ENCODE results near the gene NGEF. TPM values are rescaled to one million over a fixed set of nuclear protein-coding genes. Genes with fewer than 3 reads are reported as not detected.

NGEF gene
- total RNA-seq, 1 experiment from 2014 or later = 2.7 TPM

DNA sequence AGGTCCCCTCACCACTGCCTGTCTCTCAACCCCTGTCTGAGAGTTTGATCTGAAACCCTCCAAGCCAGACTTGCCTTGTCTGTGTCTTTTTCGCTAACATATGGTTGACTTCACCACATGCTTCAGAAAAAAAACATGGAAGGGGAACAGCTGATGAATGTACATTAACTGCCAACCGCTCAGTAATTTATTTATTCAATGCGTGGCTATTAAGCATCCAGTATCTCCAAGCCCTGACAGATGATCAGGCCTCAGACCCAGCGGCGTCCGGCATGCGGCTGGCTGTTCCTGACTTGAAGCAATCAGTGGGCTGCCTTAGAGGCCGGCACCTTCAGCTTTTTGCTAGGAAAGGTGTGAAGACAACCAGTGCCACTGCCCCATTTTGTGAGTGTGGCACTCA, 62.3 kb downstream of the NGEF start:
- ChIA-PET POLR2A (no interaction called here), CTCF (no interaction called here)
- TF ChIP-seq, protein P1, sequence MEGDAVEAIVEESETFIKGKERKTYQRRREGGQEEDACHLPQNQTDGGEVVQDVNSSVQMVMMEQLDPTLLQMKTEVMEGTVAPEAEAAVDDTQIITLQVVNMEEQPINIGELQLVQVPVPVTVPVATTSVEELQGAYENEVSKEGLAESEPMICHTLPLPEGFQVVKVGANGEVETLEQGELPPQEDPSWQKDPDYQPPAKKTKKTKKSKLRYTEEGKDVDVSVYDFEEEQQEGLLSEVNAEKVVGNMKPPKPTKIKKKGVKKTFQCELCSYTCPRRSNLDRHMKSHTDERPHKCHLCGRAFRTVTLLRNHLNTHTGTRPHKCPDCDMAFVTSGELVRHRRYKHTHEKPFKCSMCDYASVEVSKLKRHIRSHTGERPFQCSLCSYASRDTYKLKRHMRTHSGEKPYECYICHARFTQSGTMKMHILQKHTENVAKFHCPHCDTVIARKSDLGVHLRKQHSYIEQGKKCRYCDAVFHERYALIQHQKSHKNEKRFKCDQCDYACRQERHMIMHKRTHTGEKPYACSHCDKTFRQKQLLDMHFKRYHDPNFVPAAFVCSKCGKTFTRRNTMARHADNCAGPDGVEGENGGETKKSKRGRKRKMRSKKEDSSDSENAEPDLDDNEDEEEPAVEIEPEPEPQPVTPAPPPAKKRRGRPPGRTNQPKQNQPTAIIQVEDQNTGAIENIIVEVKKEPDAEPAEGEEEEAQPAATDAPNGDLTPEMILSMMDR (IDR thresholded peaks at IDR 0.05; ENCODE audit: unreplicated experiment) = no peak
- BruUV-seq (replicated peaks) = no TSS peak
- Mint-ChIP-seq H3K36me3 (ENCODE audit: insufficient read depth, unreplicated experiment) (no peaks in the 10 kb centered on the region), H3K27me3 (ENCODE audit: insufficient read depth, unreplicated experiment) (no peaks in the 10 kb centered on the region), H3K9me3 (ENCODE audit: unreplicated experiment) (no peaks in the 10 kb centered on the region), H3K4me3 (ENCODE audit: unreplicated experiment) (no peak overlapping the region), H3K27ac (ENCODE audit: low read depth, unreplicated experiment) (no peak overlapping the region), H3K4me1 (ENCODE audit: insufficient read depth, unreplicated experiment) (peaks cover 7% of the 10 kb centered on the region)
- intact Hi-C loops (cut with micrococcal nuclease) = no loop called here
- DNase-seq (ENCODE audit: unreplicated experiment) = no peak

DNA sequence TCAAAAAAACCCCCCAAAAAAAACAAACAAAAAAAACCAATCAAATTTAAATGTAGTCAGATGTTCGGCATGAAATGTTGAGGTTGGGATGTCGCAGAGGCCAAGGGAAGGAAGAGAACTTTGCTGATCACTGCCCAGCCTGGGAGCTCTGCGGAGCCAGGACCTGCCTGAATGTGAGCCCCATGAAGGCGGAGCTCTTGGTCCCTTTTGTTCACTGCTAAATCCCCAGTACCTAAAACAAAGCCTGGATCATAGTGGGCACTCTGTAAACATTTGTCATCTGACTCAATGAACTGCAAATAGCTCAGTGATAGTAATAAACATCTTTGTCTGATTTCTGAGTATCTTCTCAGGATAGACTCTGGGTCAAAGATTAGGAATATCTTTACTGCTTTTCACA, 64.0 kb downstream of the NGEF start:
- no TSS peak for BruUV-seq (replicated peaks)
- no peak overlapping the region for H3K27ac Mint-ChIP-seq (ENCODE audit: low read depth, unreplicated experiment)
- intact Hi-C loops (cut with micrococcal nuclease) = no loop called here
- no peaks in the 10 kb centered on the region for H3K9me3 Mint-ChIP-seq (ENCODE audit: unreplicated experiment)
- no peaks in the 10 kb centered on the region for H3K36me3 Mint-ChIP-seq (ENCODE audit: insufficient read depth, unreplicated experiment)
- CTCF ChIA-PET = interaction anchor here (0.6 kb wide), 1 partner anchor 127 kb away, joined by 3 read pairs; no protein-coding TSS in a partner anchor
- no peak for DNase-seq (ENCODE audit: unreplicated experiment)
- TF ChIP-seq, protein P1 (IDR thresholded peaks at IDR 0.05; ENCODE audit: unreplicated experiment) = no peak
- H3K27me3 Mint-ChIP-seq (ENCODE audit: insufficient read depth, unreplicated experiment) = no peaks in the 10 kb centered on the region
- POLR2A ChIA-PET = no interaction called here
- no peak overlapping the region for H3K4me3 Mint-ChIP-seq (ENCODE audit: unreplicated experiment)
- H3K4me1 Mint-ChIP-seq (ENCODE audit: insufficient read depth, unreplicated experiment) = peaks cover 7% of the 10 kb centered on the region

DNA sequence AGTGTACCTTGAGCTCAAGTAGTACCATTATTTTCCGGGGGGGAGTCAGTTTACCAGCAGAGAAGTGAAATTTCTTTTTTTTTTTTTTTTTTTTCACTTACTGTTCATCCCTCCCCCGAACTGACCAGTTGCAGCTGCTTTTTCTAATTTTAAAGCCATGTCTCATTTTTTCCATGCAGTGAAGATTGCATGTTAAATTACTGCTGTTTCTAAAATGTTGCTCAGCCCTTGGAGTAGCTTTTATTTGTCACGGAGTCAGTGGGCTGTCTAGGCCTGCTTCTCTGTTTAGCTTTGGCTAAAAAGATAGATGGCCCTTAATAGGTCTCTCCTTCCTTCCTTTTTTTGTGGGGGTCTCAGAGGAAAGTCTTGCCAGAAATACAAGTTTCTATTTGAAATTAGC, 70.2 kb downstream of the NGEF start:
- Mint-ChIP-seq H3K36me3 (ENCODE audit: insufficient read depth, unreplicated experiment) (no peaks in the 10 kb centered on the region), H3K9me3 (ENCODE audit: unreplicated experiment) (no peaks in the 10 kb centered on the region), H3K4me3 (ENCODE audit: unreplicated experiment) (no peak overlapping the region), H3K27me3 (ENCODE audit: insufficient read depth, unreplicated experiment) (no peaks in the 10 kb centered on the region), H3K27ac (ENCODE audit: low read depth, unreplicated experiment) (no peak overlapping the region), H3K4me1 (ENCODE audit: insufficient read depth, unreplicated experiment) (peaks cover under 1% of the 10 kb centered on the region)
- POLR2A ChIA-PET = no interaction called here
- intact Hi-C loops (cut with micrococcal nuclease) = no loop called here
- no TSS peak for BruUV-seq (replicated peaks)
- CTCF ChIA-PET = interaction anchor here (0.6 to 0.7 kb wide), 2 partner anchors 14 to 17 kb away, joined by 3 to 4 read pairs; no protein-coding TSS in a partner anchor
- TF ChIP-seq, protein P1 (IDR thresholded peaks at IDR 0.05; ENCODE audit: unreplicated experiment) = no peak
- DNase-seq (ENCODE audit: unreplicated experiment) = no peak

DNA sequence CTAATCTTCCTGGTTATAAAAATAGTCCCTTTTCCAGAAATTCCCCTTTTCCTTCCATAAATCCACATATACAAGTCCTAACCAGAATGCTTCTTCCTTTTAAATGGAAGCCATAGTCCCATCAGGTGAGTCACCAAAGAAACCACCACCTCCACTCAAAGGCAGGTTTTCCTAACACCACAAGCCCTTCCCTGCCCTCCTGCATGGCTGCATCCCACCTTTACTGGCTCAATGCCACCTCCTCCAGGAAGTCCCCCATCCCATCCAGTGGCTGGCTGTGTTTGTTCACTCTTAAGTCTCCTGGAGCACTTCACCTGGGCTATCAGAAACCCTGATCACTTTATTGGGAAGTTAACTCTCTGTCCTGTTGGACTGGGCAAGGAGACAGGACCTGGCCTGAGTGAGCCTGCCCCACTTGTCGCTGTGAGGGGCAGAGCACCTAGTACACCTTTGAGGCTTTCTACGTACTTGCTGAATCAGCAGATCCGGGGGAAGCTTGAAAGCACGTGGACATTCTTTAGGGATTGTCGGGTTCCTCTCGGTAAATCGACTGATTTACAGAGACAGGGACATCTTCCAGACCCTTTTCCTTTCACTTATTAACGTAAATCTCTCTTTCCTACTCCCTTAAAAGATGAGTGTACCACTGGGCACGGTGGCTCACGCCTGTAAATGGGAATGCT, 71.0 kb downstream of the NGEF start:
- CTCF ChIA-PET = interaction anchor here (0.6 to 0.7 kb wide), 2 partner anchors 15 to 835 kb away, joined by 3 to 4 read pairs; no protein-coding TSS in a partner anchor
- no TSS peak for BruUV-seq (replicated peaks)
- Mint-ChIP-seq H3K4me3 (ENCODE audit: unreplicated experiment) (no peak overlapping the region), H3K27me3 (ENCODE audit: insufficient read depth, unreplicated experiment) (no peaks in the 10 kb centered on the region), H3K4me1 (ENCODE audit: insufficient read depth, unreplicated experiment) (peaks cover 9% of the 10 kb centered on the region), H3K27ac (ENCODE audit: low read depth, unreplicated experiment) (no peak overlapping the region), H3K36me3 (ENCODE audit: insufficient read depth, unreplicated experiment) (no peaks in the 10 kb centered on the region), H3K9me3 (ENCODE audit: unreplicated experiment) (no peaks in the 10 kb centered on the region)
- POLR2A ChIA-PET = no interaction called here
- TF ChIP-seq, protein P1 (IDR thresholded peaks at IDR 0.05; ENCODE audit: unreplicated experiment) = no peak
- intact Hi-C loops (cut with micrococcal nuclease) = no loop called here
- DNase-seq (ENCODE audit: unreplicated experiment) = no peak

Measured in MCF 10A (cell line).